Common myeloid progenitor, CD34-positive (primary cell): ENCODE data around the gene UBALD1. TPM values are rescaled to one million over a fixed set of nuclear protein-coding genes. Genes with fewer than 3 reads are reported as not detected.

Source experiments
- CTCF ChIA-PET: fragments of 350-600 bp; sonication (Branson Sonifier 250); formaldehyde crosslinking; loops from one replicate; lab custom pipeline; 2021; ENCODE audit warnings: antibody characterized with exemption; lab: Charles Lee
- POLR2A ChIA-PET: fragments of 350-600 bp; sonication (Branson Sonifier 250); formaldehyde crosslinking; loops from one replicate; lab custom pipeline; 2021; ENCODE audit warnings: antibody characterized with exemption; lab: Charles Lee
- DNase-seq, 3 donors: peaks; one replicate each; pipeline versions ENCODE4 v3.0.0 to v3.0.0-alpha.2; 2013
- H3K27ac ChIP-seq, 2 experiments: 1 replicate in 1 of 2; 2 replicates in 1 of 2; pipeline ENCODE4 v1.7.0; 2013; ENCODE audit warnings: inconsistent platforms in 2 of 2, low read length in 2 of 2, mild to moderate bottlenecking in 2 of 2, low read depth in 1 of 2, moderate library complexity in 1 of 2; ENCODE audit not compliant: severe bottlenecking in 2 of 2, insufficient read depth in 1 of 2, poor library complexity in 1 of 2
- H3K27me3 ChIP-seq, 5 experiments: replicated peaks in 2 of 5; 1 replicate in 3 of 5; 2 replicates in 2 of 5; pipeline versions ENCODE4 v1.6.1 to v1.7.0; 2013; ENCODE audit warnings: low read length in 4 of 5, mild to moderate bottlenecking in 2 of 5, moderate library complexity in 2 of 5, inconsistent platforms in 1 of 5; ENCODE audit not compliant: insufficient read depth in 5 of 5, control insufficient read depth in 4 of 5
- H3K36me3 ChIP-seq, 4 experiments: 1 replicate in 2 of 4; 2 replicates in 2 of 4; pipeline versions ENCODE4 v1.6.1 to v1.7.0; 2013; ENCODE audit warnings: low read length in 3 of 4, control low read depth in 1 of 4, mild to moderate bottlenecking in 1 of 4; ENCODE audit not compliant: control insufficient read depth in 4 of 4, insufficient read depth in 4 of 4
- H3K4me1 ChIP-seq, 4 experiments: 1 replicate in 3 of 4; 2 replicates in 1 of 4; pipeline versions ENCODE4 v1.6.1 to v1.7.1; 2013; ENCODE audit warnings: low read length in 3 of 4, mild to moderate bottlenecking in 3 of 4, control low read depth in 1 of 4, inconsistent platforms in 1 of 4, moderate library complexity in 1 of 4; ENCODE audit not compliant: control insufficient read depth in 4 of 4, insufficient read depth in 4 of 4; ENCODE audit errors: control extremely low read depth in 1 of 4
- H3K4me3 ChIP-seq, 7 experiments: 1 replicate in 4 of 7; 2 replicates in 3 of 7; pipeline versions ENCODE4 v1.5.1 to v1.7.0; 2013; ENCODE audit warnings: mild to moderate bottlenecking in 7 of 7, low read length in 6 of 7, moderate library complexity in 6 of 7, inconsistent platforms in 2 of 7, low read depth in 2 of 7, control low read depth in 1 of 7; ENCODE audit not compliant: insufficient read depth in 4 of 7, control insufficient read depth in 1 of 7; ENCODE audit errors: extremely low read depth in 1 of 7
- H3K9me3 ChIP-seq, 5 experiments: 1 replicate in 4 of 5; 2 replicates in 1 of 5; pipeline versions ENCODE4 v1.6.1 to v1.7.1; 2013; ENCODE audit warnings: low read length in 4 of 5, mild to moderate bottlenecking in 2 of 5, inconsistent platforms in 1 of 5, low read depth in 1 of 5, moderate library complexity in 1 of 5; ENCODE audit not compliant: control insufficient read depth in 4 of 5, insufficient read depth in 2 of 5; ENCODE audit errors: control extremely low read depth in 1 of 5
- WGBS: methylation state at CpG from one replicate; pipeline ENCODE4 v1.1.5; 2013; ENCODE audit not compliant: insufficient coverage; 5-methylcytosine and 5-hydroxymethylcytosine counted together
- polyA plus RNA-seq: library from polyadenylated mRNA; unstranded; fragments of 120-200 nt; gene quantifications from one replicate; pipeline ENCODE4 v1.2.1, GENCODE V29; 2013

Gene UBALD1
- 14.9 TPM for polyA plus RNA-seq

GRCh38 chr16:4614571-4615383, at the start of gene UBALD1:
Gene UBALD1 (minus strand): TSS chr16:4614888. CDS start chr16:4614797, 91 bp downstream.
- POLR2A ChIA-PET: interaction anchor here (0.6 to 2.7 kb wide), 2 partner anchors 10 to 41 kb away, joined by 3 to 11 read pairs; partner anchors contain the start of gene MGRN1
- CTCF ChIA-PET: interaction anchor here (4.4 to 6.0 kb wide), 2 partner anchors 11 to 108 kb away, joined by 21 to 32 read pairs; partner anchors contain the start of gene MGRN1
- peaks cover 2 to 57% (median 47%) of the 10 kb centered on the region in 4 experiments for H3K4me1 ChIP-seq
- H3K27ac ChIP-seq: peak within 1 kb of the TSS; percentile 25 to 81
- H3K9me3 ChIP-seq: no peaks in the 10 kb centered on the region
- 11% methylated on average over 100 of the region's 100 CpGs for WGBS
- H3K36me3 ChIP-seq: peaks cover 0 to 9% (median 3%) of the 10 kb centered on the region in 4 experiments
- peak; percentile 79 to 84 (median 82) for DNase-seq
- H3K27me3 ChIP-seq: no peaks in the 10 kb centered on the region
- peak within 1 kb of the TSS; percentile 69 to 90 (median 83) for H3K4me3 ChIP-seq

- DNase-seq: peak; percentile 60 to 92 (median 90)
- Histone ChIP-seq H3K27me3 (no peaks in the 10 kb centered on the region), H3K27ac (peak overlapping the region; percentile 8 to 52), H3K9me3 (no peaks in the 10 kb centered on the region), H3K36me3 (peaks cover 8 to 64% (median 22%) of the 10 kb centered on the region in 4 experiments), H3K4me1 (peaks cover 5 to 77% (median 67%) of the 10 kb centered on the region in 4 experiments), H3K4me3 (peak overlapping the region in 5 of 7 experiments; percentile 2 to 46 (median 23))
- ChIA-PET POLR2A (no interaction called here), CTCF (interaction anchor here (2.3 kb wide), 1 partner anchor 19 kb away, joined by 6 read pairs; no protein-coding TSS in a partner anchor)
- 27% methylated on average over 22 of the region's 25 CpGs for WGBS
Observed at GRCh38 chr16:4663777-4664465, 49.2 kb upstream of the UBALD1 start.

GRCh38 chr16:4663465-4663776, 48.7 kb upstream of the UBALD1 start:
- peaks cover 5 to 77% (median 67%) of the 10 kb centered on the region in 4 experiments for H3K4me1 ChIP-seq
- DNase-seq: no peak
- no peaks in the 10 kb centered on the region for H3K9me3 ChIP-seq
- 13% methylated on average over 3 of the region's 5 CpGs for WGBS
- peak overlapping the region in 4 of 7 experiments; percentile 12 to 46 (median 24) for H3K4me3 ChIP-seq
- peak overlapping the region; percentile 8 to 52 for H3K27ac ChIP-seq
- CTCF ChIA-PET: no interaction called here
- H3K36me3 ChIP-seq: peaks cover 3 to 64% (median 22%) of the 10 kb centered on the region in 4 experiments
- POLR2A ChIA-PET: no interaction called here
- H3K27me3 ChIP-seq: no peaks in the 10 kb centered on the region

GRCh38 chr16:4661661-4662060, 47.0 kb upstream of the UBALD1 start:
- ChIA-PET POLR2A (interaction anchor here (0.8 to 1.0 kb wide), 3 partner anchors 12 to 43 kb away, joined by 3 read pairs; no protein-coding TSS in a partner anchor), CTCF (interaction anchor here (1.3 to 2.1 kb wide), 4 partner anchors 12 to 21 kb away, joined by 4 to 8 read pairs (median 7); no protein-coding TSS in a partner anchor)
- peaks cover 0 to 59% (median 16%) of the 10 kb centered on the region in 4 experiments for H3K36me3 ChIP-seq
- WGBS: 5% methylated on average over 10 of the region's 11 CpGs
- H3K4me3 ChIP-seq: peak overlapping the region in 2 of 7 experiments; percentile 12 to 20
- peak; percentile 85 to 98 (median 97) for DNase-seq
- no peaks in the 10 kb centered on the region for H3K27me3 ChIP-seq
- H3K4me1 ChIP-seq: peaks cover 5 to 76% (median 67%) of the 10 kb centered on the region in 4 experiments
- H3K9me3 ChIP-seq: no peaks in the 10 kb centered on the region
- H3K27ac ChIP-seq: no peak overlapping the region

- H3K27ac ChIP-seq: peak overlapping the region in 1 of 2 experiments; percentile 15
- peaks cover 6 to 63% (median 20%) of the 10 kb centered on the region in 4 experiments for H3K36me3 ChIP-seq
- WGBS: 26% methylated on average over 15 of the region's 18 CpGs
- no peaks in the 10 kb centered on the region for H3K9me3 ChIP-seq
- CTCF ChIA-PET: interaction anchor here (1.3 to 2.3 kb wide), 4 partner anchors 10 to 22 kb away, joined by 4 to 8 read pairs (median 8); no protein-coding TSS in a partner anchor
- POLR2A ChIA-PET: interaction anchor here (1.0 kb wide), 1 partner anchor 41 kb away, joined by 3 read pairs; no protein-coding TSS in a partner anchor
- peak overlapping the region in 1 of 7 experiments; percentile 16 for H3K4me3 ChIP-seq
- no peaks in the 10 kb centered on the region for H3K27me3 ChIP-seq
- peak; percentile 75 to 94 (median 81) for DNase-seq
- H3K4me1 ChIP-seq: peaks cover 5 to 65% (median 60%) of the 10 kb centered on the region in 4 experiments
Observed at GRCh38 chr16:4660454-4661007, 45.8 kb upstream of the UBALD1 start.
